Lung (tissue), 12 donors: ENCODE data around the gene ELMOD3. TPM values are rescaled to one million over a fixed set of nuclear protein-coding genes. Genes with fewer than 3 reads are reported as not detected.

Experiments used
- ATAC-seq: fragments of 200-7000 bp; cut with Tn5 transposase; one replicate; pipeline ENCODE4 v1.9.1; 2020; ENCODE audit warnings: moderate number of reproducible peaks; ENCODE audit not compliant: insufficient read depth, low FRiP score
- DNase-seq, 3 donors: peaks; one replicate each; pipeline ENCODE4 v3.0.0-alpha.2; 2013 to 2017
- H3K27ac ChIP-seq, 2 donors: one replicate each; pipeline ENCODE4 v1.5.1; 2013; ENCODE audit warnings: mild to moderate bottlenecking in 2 of 2, moderate library complexity in 2 of 2, control low read depth in 1 of 2, inconsistent platforms in 1 of 2, low read depth in 1 of 2, low read length in 1 of 2
- H3K27me3 ChIP-seq, 3 donors: one replicate each; pipeline ENCODE4 v1.5.1; 2013; ENCODE audit warnings: low read length in 2 of 3; ENCODE audit not compliant: control insufficient read depth in 3 of 3, insufficient read depth in 3 of 3
- H3K36me3 ChIP-seq, 4 donors: one replicate each; pipeline ENCODE4 v1.5.1; 2013; ENCODE audit warnings: low read length in 4 of 4, mild to moderate bottlenecking in 1 of 4, moderate library complexity in 1 of 4; ENCODE audit not compliant: control insufficient read depth in 4 of 4, insufficient read depth in 4 of 4
- H3K4me1 ChIP-seq, 5 donors: one replicate each; pipeline ENCODE4 v1.5.1; 2013; ENCODE audit warnings: low read length in 5 of 5, mild to moderate bottlenecking in 2 of 5, moderate library complexity in 1 of 5; ENCODE audit not compliant: control insufficient read depth in 5 of 5, insufficient read depth in 5 of 5
- H3K4me3 ChIP-seq: one replicate; pipeline ENCODE4 v1.5.1; 2013; ENCODE audit warnings: mild to moderate bottlenecking, control low read depth, moderate library complexity
- H3K9ac ChIP-seq, 2 donors: one replicate each; pipeline ENCODE4 v1.5.1; 2013; ENCODE audit warnings: low read length in 2 of 2, control low read depth in 1 of 2; ENCODE audit not compliant: insufficient read depth in 1 of 2
- H3K9me3 ChIP-seq, 4 donors: one replicate each; pipeline ENCODE4 v1.5.1; 2013; ENCODE audit warnings: low read length in 3 of 4, mild to moderate bottlenecking in 1 of 4, moderate library complexity in 1 of 4; ENCODE audit not compliant: control insufficient read depth in 4 of 4, insufficient read depth in 3 of 4
- CTCF ChIP-seq: IDR thresholded peaks from 2 replicates; pipeline ENCODE4 v1.5.1; 2012; ENCODE audit warnings: mild to moderate bottlenecking; ENCODE audit errors: control extremely low read depth, extremely low read depth
- WGBS, 2 donors: extraction: QIAGEN DNeasy Blood & Tissue Kit; methylation state at CpG; one replicate each; pipeline ENCODE4 v1.1.7; 2013; 5-methylcytosine and 5-hydroxymethylcytosine counted together
- polyA plus RNA-seq, 2 donors: library from polyadenylated mRNA; stranded (reverse); fragments of 200-250 nt; gene quantifications; one replicate each; pipeline ENCODE4 v1.2.1, GENCODE V29; 2013
- total RNA-seq, 2 donors: library from RNA; depleted of rRNA in 1 of 2; stranded (reverse); fragments of >200 nt in 1 of 2; gene quantifications; one replicate each; pipeline ENCODE4 v1.2.1, GENCODE V29; 2014 to 2021
- donor health status: control.
- donor health status: control.
- donor health status: Bipolar disorder and iron deficiency.
- donor health status: healthy.
- donor health status: DM: yes; HTN: yes; CAD: no.

ELMOD3 gene
- total and polyA plus RNA-seq, 4 donors = 11.9 to 26.5 (median 14.7) TPM

- no peak overlapping the region for H3K27ac ChIP-seq
- no peak for ATAC-seq
- no peaks in the 10 kb centered on the region for H3K9me3 ChIP-seq
- TF ChIP-seq CTCF = no peak
- H3K9ac ChIP-seq = no peak overlapping the region
- no peaks in the 10 kb centered on the region for H3K27me3 ChIP-seq
- no peak for DNase-seq
- no peak overlapping the region for H3K4me3 ChIP-seq
- peaks cover 0 to 6% (median 0%) of the 10 kb centered on the region in 5 donors for H3K4me1 ChIP-seq
- WGBS, 2 donors = 84% methylated on average over 4 of the region's 4 CpGs
- peaks cover 0 to 39% (median 0%) of the 10 kb centered on the region in 4 donors for H3K36me3 ChIP-seq
Observed at GRCh38 chr2:85397925-85398331, 43.4 kb downstream of the ELMOD3 start.

GRCh38 chr2:85398426-85399182 is 44.0 kb downstream of the ELMOD3 start:
- no peak overlapping the region for H3K4me3 ChIP-seq
- peaks cover 0 to 6% (median 0%) of the 10 kb centered on the region in 5 donors for H3K4me1 ChIP-seq
- ATAC-seq (no peak), DNase-seq (no peak)
- H3K9me3 ChIP-seq = peaks cover 0 to 3% (median 0%) of the 10 kb centered on the region in 4 donors
- no peak for TF ChIP-seq CTCF
- WGBS, 2 donors = 92 to 99% methylated on average over 8 of the region's 8 CpGs
- no peak overlapping the region for H3K9ac ChIP-seq
- H3K27ac ChIP-seq = no peak overlapping the region
- no peaks in the 10 kb centered on the region for H3K27me3 ChIP-seq
- peaks cover 0 to 39% (median 0%) of the 10 kb centered on the region in 4 donors for H3K36me3 ChIP-seq

GRCh38 chr2:85399183-85399455 is 44.5 kb downstream of the ELMOD3 start:
- DNase-seq (no peak), ATAC-seq (no peak)
- Histone ChIP-seq H3K36me3 (peaks cover 0 to 35% (median 0%) of the 10 kb centered on the region in 4 donors), H3K9me3 (peaks cover 0 to 3% (median 0%) of the 10 kb centered on the region in 4 donors), H3K4me1 (peaks cover 0 to 6% (median 0%) of the 10 kb centered on the region in 5 donors), H3K27ac (no peak overlapping the region), H3K9ac (no peak overlapping the region), H3K27me3 (no peaks in the 10 kb centered on the region), H3K4me3 (no peak overlapping the region)
- 94 to 98% methylated on average over 8 of the region's 8 CpGs for WGBS, 2 donors
- no peak for TF ChIP-seq CTCF
